Activated CD4-positive, alpha-beta memory T cell treated with anti-CD3 and anti-CD28 coated beads, Interleukin-2, amount 10 ng/mL, durations not matched to agents 7 days and 5 days (primary cell): Measurements from ENCODE around the gene DDX41. TPM values are rescaled to one million over a fixed set of nuclear protein-coding genes. Genes with fewer than 3 reads are reported as not detected.

Source experiments
- CTCF ChIA-PET: fragments of 350-600 bp; sonication (Branson Sonifier 250); formaldehyde crosslinking; loops from one replicate; lab custom pipeline; 2021; ENCODE audit warnings: antibody characterized with exemption, inconsistent platforms; lab: Charles Lee
- POLR2A ChIA-PET: fragments of 350-600 bp; sonication (Branson Sonifier 250); formaldehyde crosslinking; loops from one replicate; lab custom pipeline; 2021; ENCODE audit warnings: antibody characterized with exemption; lab: Charles Lee
- DNase-seq: peaks from one replicate; pipeline ENCODE4 v3.0.0-alpha.2; 2020
- H3K27ac Mint-ChIP-seq: one replicate; pipeline ENCODE4 v1.8.0; 2021; ENCODE audit warnings: mild to moderate bottlenecking, mixed read lengths
- H3K27me3 Mint-ChIP-seq: one replicate; pipeline ENCODE4 v1.8.0; 2021; ENCODE audit warnings: mixed read lengths
- H3K36me3 Mint-ChIP-seq: one replicate; pipeline ENCODE4 v1.8.0; 2021; ENCODE audit warnings: low read depth, mixed read lengths
- H3K4me1 Mint-ChIP-seq: one replicate; pipeline ENCODE4 v1.8.0; 2021; ENCODE audit warnings: mixed read lengths
- H3K4me3 Mint-ChIP-seq: one replicate; pipeline ENCODE4 v1.8.0; 2021; ENCODE audit warnings: mild to moderate bottlenecking, mixed read lengths
- H3K9me3 Mint-ChIP-seq: one replicate; pipeline ENCODE4 v1.8.0; 2021; ENCODE audit warnings: mixed read lengths
- total RNA-seq, 2 experiments: library from RNA; stranded (reverse); gene quantifications; one replicate each; pipeline ENCODE4 v1.2.3, GENCODE V29; 2021

The DDX41 gene
- total RNA-seq, 2 experiments from 2014 or later: 105 to 107 TPM

GRCh38 chr5:177499842-177500241 lies 16.9 kb downstream of the DDX41 start:
- ChIA-PET CTCF (interaction anchor here (0.7 to 5.7 kb wide), 8 partner anchors 17 to 225 kb away, joined by 3 to 45 read pairs (median 12); partner anchors contain the start of gene DDX41), POLR2A (interaction anchor here (1.1 kb wide), 1 partner anchor 127 kb away, joined by 3 read pairs; no protein-coding TSS in a partner anchor)
- no peaks in the 10 kb centered on the region for H3K36me3 Mint-ChIP-seq
- H3K4me1 Mint-ChIP-seq: peaks cover 27% of the 10 kb centered on the region
- H3K27ac Mint-ChIP-seq: no peak overlapping the region
- H3K9me3 Mint-ChIP-seq: no peaks in the 10 kb centered on the region
- peaks cover 21% of the 10 kb centered on the region for H3K27me3 Mint-ChIP-seq
- no peak for DNase-seq
- H3K4me3 Mint-ChIP-seq: peak overlapping the region; percentile 6

GRCh38 chr5:177498013-177498787 lies 18.6 kb downstream of the DDX41 start:
- CTCF ChIA-PET: interaction anchor here (0.8 to 5.1 kb wide), 12 partner anchors 9 to 309 kb away, joined by 3 to 37 read pairs (median 8); partner anchors contain the start of genes DDX41 and MXD3
- Mint-ChIP-seq H3K27ac (peak overlapping the region; percentile 42), H3K4me1 (peaks cover 43% of the 10 kb centered on the region), H3K4me3 (peak overlapping the region; percentile 85), H3K36me3 (peaks cover 5% of the 10 kb centered on the region), H3K27me3 (peaks cover 21% of the 10 kb centered on the region), H3K9me3 (no peaks in the 10 kb centered on the region)
- peak; percentile 53 for DNase-seq
- POLR2A ChIA-PET: interaction anchor here (1.0 to 3.7 kb wide), 12 partner anchors 11 to 188 kb away, joined by 3 to 12 read pairs (median 4); partner anchors contain the start of genes DDX41, GRK6 and LMAN2

- peak within 1 kb of the TSS; percentile 85 for H3K4me3 Mint-ChIP-seq
- H3K36me3 Mint-ChIP-seq: peaks cover 13% of the 10 kb centered on the region
- POLR2A ChIA-PET: interaction anchor here (1.0 to 3.7 kb wide), 13 partner anchors 12 to 187 kb away, joined by 3 to 12 read pairs (median 4); partner anchors contain the start of genes DDX41, GRK6 and LMAN2
- no peaks in the 10 kb centered on the region for H3K9me3 Mint-ChIP-seq
- peak; percentile 96 for DNase-seq
- peaks cover 21% of the 10 kb centered on the region for H3K27me3 Mint-ChIP-seq
- peaks cover 49% of the 10 kb centered on the region for H3K4me1 Mint-ChIP-seq
- CTCF ChIA-PET: interaction anchor here (0.6 to 5.1 kb wide), 13 partner anchors 9 to 659 kb away, joined by 3 to 37 read pairs (median 6); partner anchors contain the start of genes DDX41 and MXD3
- H3K27ac Mint-ChIP-seq: peak within 1 kb of the TSS; percentile 42
Measured at GRCh38 chr5:177497292-177498012, 19.3 kb downstream of the DDX41 start, which contains the start of gene PDLIM7. TSS of gene PDLIM7 (minus strand) at chr5:177497604. CDS start at chr5:177496512, 1,092 bp downstream.

GRCh38 chr5:177496727-177497291 lies 20.0 kb downstream of the DDX41 start:
- Mint-ChIP-seq H3K4me3 (peak overlapping the region; percentile 85), H3K9me3 (no peaks in the 10 kb centered on the region), H3K27me3 (peaks cover 21% of the 10 kb centered on the region), H3K36me3 (peaks cover 13% of the 10 kb centered on the region), H3K27ac (no peak overlapping the region), H3K4me1 (peaks cover 49% of the 10 kb centered on the region)
- peak; percentile 24 for DNase-seq
- POLR2A ChIA-PET: interaction anchor here (1.0 to 3.7 kb wide), 12 partner anchors 12 to 187 kb away, joined by 4 to 12 read pairs (median 4); partner anchors contain the start of genes DDX41, GRK6 and LMAN2
- CTCF ChIA-PET: interaction anchor here (0.6 to 5.1 kb wide), 12 partner anchors 8 to 659 kb away, joined by 3 to 37 read pairs (median 8); partner anchors contain the start of genes DDX41 and MXD3

GRCh38 chr5:177496070-177496726 lies 20.6 kb downstream of the DDX41 start:
- POLR2A ChIA-PET: interaction anchor here (1.1 to 3.7 kb wide), 8 partner anchors 18 to 193 kb away, joined by 3 to 12 read pairs (median 4); partner anchors contain the start of genes DDX41 and GRK6
- Mint-ChIP-seq H3K4me3 (peak overlapping the region; percentile 85), H3K9me3 (no peaks in the 10 kb centered on the region), H3K27ac (peak overlapping the region; percentile 53), H3K27me3 (peaks cover 21% of the 10 kb centered on the region), H3K36me3 (peaks cover 15% of the 10 kb centered on the region), H3K4me1 (peaks cover 50% of the 10 kb centered on the region)
- no peak for DNase-seq
- CTCF ChIA-PET: interaction anchor here (1.1 to 1.8 kb wide), 5 partner anchors 39 to 187 kb away, joined by 3 to 9 read pairs (median 6); partner anchors contain the start of gene MXD3

- ChIA-PET CTCF (interaction anchor here (1.1 to 3.5 kb wide), 5 partner anchors 38 to 105 kb away, joined by 3 to 22 read pairs (median 9); no protein-coding TSS in a partner anchor), POLR2A (interaction anchor here (1.2 to 3.7 kb wide), 6 partner anchors 18 to 192 kb away, joined by 3 to 12 read pairs (median 6); partner anchors contain the start of genes DDX41, GRK6 and TMED9)
- peaks cover 54% of the 10 kb centered on the region for H3K4me1 Mint-ChIP-seq
- DNase-seq: no peak
- peaks cover 22% of the 10 kb centered on the region for H3K36me3 Mint-ChIP-seq
- H3K27me3 Mint-ChIP-seq: peaks cover 18% of the 10 kb centered on the region
- peak overlapping the region; percentile 85 for H3K4me3 Mint-ChIP-seq
- peak overlapping the region; percentile 54 for H3K27ac Mint-ChIP-seq
- H3K9me3 Mint-ChIP-seq: no peaks in the 10 kb centered on the region
Measured at GRCh38 chr5:177495243-177496060, 21.3 kb downstream of the DDX41 start.

- Mint-ChIP-seq H3K36me3 (peaks cover 28% of the 10 kb centered on the region), H3K27ac (peak overlapping the region; percentile 82), H3K9me3 (no peaks in the 10 kb centered on the region), H3K4me3 (peak overlapping the region; percentile 32), H3K4me1 (peaks cover 55% of the 10 kb centered on the region), H3K27me3 (peaks cover 13% of the 10 kb centered on the region)
- DNase-seq: peak; percentile 57
- CTCF ChIA-PET: interaction anchor here (0.9 to 3.5 kb wide), 7 partner anchors 17 to 143 kb away, joined by 3 to 22 read pairs (median 9); partner anchors contain the start of gene LMAN2
- POLR2A ChIA-PET: interaction anchor here (1.3 to 3.7 kb wide), 5 partner anchors 22 to 191 kb away, joined by 3 to 12 read pairs (median 8); partner anchors contain the start of genes DDX41, GRK6 and TMED9
Measured at GRCh38 chr5:177494346-177495195, 22.2 kb downstream of the DDX41 start.

GRCh38 chr5:177493795-177494345 lies 22.9 kb downstream of the DDX41 start:
- Mint-ChIP-seq H3K4me1 (peaks cover 54% of the 10 kb centered on the region), H3K27me3 (peaks cover 9% of the 10 kb centered on the region), H3K4me3 (peak overlapping the region; percentile 32), H3K9me3 (no peaks in the 10 kb centered on the region), H3K27ac (peak overlapping the region; percentile 82), H3K36me3 (peaks cover 28% of the 10 kb centered on the region)
- CTCF ChIA-PET: interaction anchor here (0.9 to 3.5 kb wide), 8 partner anchors 16 to 142 kb away, joined by 3 to 22 read pairs (median 9); partner anchors contain the start of gene LMAN2
- no peak for DNase-seq
- POLR2A ChIA-PET: interaction anchor here (1.4 to 2.9 kb wide), 4 partner anchors 39 to 98 kb away, joined by 5 to 10 read pairs (median 6); partner anchors contain the start of genes GRK6 and TMED9

- Mint-ChIP-seq H3K27me3 (peaks cover 1% of the 10 kb centered on the region), H3K9me3 (no peaks in the 10 kb centered on the region), H3K27ac (peak overlapping the region; percentile 82), H3K36me3 (peaks cover 33% of the 10 kb centered on the region), H3K4me3 (no peak overlapping the region), H3K4me1 (peaks cover 46% of the 10 kb centered on the region)
- no peak for DNase-seq
- CTCF ChIA-PET: interaction anchor here (0.6 to 3.5 kb wide), 7 partner anchors 15 to 182 kb away, joined by 3 to 22 read pairs (median 9); no protein-coding TSS in a partner anchor
- POLR2A ChIA-PET: interaction anchor here (0.7 to 1.4 kb wide), 5 partner anchors 18 to 181 kb away, joined by 3 to 5 read pairs (median 3); partner anchors contain the start of gene MXD3
Measured at GRCh38 chr5:177492841-177493240, 23.9 kb downstream of the DDX41 start.
